Body of pancreas (tissue), 4 donors: ENCODE results near the gene CHMP4A.

Source experiments
- CTCF ChIP-seq, 7 experiments: fragments of 450-650 bp in 4 of 7; fragments of 200-600 bp in 3 of 7; sonication (generic) in 3 of 7; IDR thresholded peaks; one replicate each; pipeline ENCODE4 v1.5.1; 2016 to 2019; ENCODE audit warnings: antibody characterized with exemption in 7 of 7
- POLR2A ChIP-seq, 3 donors: fragments of 450-650 bp; IDR thresholded peaks; one replicate each; pipeline ENCODE4 v1.6.1; 2016; ENCODE audit warnings: antibody characterized with exemption in 3 of 3, mild to moderate bottlenecking in 2 of 3

- TF ChIP-seq POLR2A (IDR thresholded peaks at IDR 0.05) (no peak), CTCF (IDR thresholded peaks at IDR 0.05) (no peak)
Observed at GRCh38 chr14:24260026-24260779, 46.9 kb upstream of the CHMP4A start.
